ENCODE measurements around the gene CLEC1A.
A peak's percentile ranks its signal among the peaks of the same experiment; 100 is the strongest.

The CLEC1A gene

DNA sequence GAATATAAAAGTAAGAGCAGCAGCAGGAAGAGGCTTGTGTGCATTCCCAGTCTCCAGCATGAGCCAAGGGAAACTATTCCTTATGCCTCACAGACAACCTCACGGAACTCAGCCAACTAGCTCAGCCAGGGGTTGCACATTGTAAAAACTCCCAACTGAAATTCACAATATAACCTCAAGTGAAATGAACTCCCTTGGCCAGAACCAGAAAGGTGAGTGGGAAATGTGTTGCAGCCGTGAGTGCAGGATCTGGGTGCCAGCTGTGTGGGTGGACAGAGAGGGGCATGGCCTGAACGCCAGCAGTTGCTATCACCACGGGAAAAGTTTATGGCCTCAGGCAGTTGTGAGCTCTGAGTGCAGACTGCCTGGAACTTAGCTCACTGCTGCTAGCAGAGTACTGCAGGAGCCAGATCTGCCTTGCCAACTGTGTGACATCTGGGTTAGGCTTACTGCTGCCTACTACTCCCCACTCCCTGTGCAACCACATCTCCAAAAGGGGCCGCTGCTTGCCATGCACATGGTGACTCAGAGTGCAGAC lies 2.3 kb upstream of the CLEC1A start:
- no peak for DNase-seq

DNA sequence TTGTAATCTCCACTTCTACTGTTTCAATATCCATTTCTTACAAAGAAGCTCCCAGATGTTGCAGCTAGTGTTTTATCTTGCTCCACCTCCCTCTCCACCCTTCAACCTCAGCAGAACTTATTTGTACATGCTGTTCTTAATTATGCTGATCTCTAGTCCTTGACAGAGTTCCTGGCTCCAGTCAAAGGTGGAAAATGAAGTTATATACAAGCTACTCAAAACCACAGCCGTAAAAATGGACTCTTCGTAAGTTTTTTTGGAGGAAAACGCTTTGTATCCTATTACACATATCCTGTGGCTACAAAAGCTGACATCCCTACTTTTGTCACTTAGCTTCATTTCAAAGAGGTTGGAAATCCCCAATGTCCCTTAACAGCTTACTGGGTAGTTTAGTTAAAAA lies 1.3 kb downstream of the CLEC1A start:
- no peak for DNase-seq

DNA sequence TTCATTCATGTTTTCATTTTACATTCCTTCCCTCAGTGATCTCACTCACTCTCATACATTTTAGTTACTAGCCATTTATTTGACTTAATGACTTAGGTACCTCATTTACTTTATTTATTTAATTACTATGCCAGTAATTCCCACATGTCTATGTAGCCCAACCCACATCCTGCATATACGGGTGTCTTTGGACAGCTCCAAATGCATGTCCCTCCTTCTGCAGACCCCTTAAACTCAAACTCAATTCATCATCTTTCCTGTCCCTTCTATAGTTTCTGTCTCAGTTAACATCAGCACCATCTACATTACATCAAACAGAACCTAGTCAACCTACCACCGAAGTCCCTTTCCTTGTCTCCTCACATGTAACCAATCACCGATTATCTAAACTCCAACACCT lies 2.8 kb downstream of the CLEC1A start:
- DNase-seq = no peak

DNA sequence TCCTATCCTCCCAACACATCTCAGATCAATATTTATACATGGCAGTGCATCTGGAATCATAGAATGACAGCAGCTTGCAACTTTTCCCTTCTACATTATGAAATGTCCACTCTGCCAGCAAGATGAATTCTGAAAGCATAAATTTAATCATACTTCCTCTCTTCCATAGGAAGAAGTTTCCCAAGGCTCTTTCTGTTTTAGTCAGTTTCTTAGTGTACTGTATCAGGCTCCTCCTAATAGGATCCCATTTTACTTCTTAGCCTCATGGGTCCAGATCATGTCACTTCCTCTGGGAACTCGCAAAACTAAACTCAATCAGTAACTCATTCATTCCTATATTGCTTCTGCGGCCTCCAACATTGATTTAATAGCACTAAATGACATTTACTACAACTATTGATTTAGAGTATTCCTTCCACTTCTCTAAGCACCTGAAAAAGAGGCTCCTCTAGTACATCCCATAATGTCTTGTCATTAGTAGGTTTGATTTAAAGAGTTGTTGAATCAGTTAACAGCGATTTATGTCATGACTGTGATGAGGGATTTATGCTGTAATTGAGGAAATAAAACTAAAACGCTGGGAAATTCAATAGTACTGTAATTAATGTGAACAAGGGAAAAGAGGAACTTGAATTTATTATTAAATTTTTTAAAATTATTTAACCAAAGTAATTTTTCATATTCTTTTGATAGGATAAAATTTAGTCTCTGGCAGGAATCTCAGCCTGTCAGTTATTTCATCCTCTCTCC lies 4.0 kb downstream of the CLEC1A start:
- DNase-seq = no peak

DNA sequence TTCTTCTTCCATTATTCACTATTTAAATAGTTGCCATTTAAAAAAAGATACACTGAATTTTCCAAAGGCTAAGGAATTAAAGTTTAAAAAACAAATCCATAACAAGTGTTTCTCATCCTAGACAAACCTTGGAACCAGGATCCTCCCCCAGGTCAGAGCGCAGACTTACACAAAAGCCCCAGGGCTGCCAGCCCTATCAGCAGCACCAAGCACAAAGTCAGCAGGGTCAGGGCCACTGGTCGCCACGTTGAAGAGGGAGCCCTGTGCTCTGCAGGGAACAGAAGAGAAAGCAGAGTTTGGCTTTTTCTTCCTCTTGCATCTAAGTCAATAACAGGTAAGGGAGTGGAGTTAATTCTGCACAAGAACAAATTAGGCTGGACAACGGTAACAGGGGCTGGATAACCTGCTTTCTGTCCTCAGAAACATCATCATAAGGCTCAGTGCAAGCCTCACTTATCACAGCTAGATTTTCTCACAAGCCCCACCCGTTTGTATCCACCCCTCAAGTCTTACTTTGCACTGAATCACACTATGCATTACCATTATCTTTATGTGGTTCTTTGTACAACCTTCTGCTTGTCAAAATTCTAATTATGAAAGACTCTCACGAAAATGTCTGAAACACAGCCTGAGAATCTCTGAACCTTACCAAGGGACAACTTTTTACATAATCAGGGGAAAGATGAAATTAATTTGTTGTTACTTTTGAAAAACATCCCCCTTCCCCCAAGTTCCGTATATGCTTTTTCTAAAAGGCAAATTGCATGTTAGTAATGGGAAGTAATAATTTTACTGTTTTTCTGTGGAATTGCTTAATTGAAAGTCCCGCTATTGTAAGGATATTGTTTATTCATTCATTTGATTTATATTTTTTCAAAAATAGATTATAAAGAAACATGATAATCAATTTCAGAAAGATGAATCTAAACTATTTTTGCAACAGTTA lies 9.6 kb downstream of the CLEC1A start:
- DNase-seq = no peak

DNA sequence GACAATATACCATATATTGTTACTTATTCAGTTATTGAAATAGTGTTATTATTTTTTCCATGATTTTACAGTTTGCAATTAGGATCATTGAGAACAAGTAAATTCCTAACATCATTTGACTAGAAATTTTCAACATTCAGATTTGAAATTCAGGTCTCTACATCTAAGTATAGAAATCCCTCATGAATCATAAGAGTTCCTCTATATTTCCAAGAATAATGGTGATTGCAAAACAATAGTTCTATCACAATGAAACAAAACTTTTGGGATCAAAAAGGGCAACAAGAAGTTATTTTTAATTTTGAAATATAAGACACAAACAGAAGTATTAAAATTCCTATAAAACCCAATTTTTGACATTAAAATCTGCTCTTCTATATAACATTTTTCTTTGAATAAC lies 10.8 kb downstream of the CLEC1A start:
- DNase-seq = no peak

DNA sequence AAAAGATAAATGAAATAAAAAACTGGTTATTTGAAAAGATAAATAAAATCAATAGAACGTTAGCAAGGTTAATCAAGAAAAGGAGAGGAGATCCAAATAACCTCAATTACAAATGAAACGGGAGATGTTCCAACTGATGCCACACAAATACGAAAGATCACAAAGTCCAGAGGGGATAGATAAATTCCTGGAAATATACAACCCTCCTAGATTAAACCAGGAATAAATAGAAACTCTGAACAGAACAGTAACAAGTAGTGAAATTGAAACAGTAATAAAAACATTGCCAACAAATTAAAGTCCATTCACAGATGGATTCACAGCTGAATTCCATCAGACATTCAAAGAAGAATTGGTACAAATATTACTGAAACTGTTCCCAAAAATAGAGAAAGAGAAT lies 12.4 kb downstream of the CLEC1A start:
- DNase-seq = no peak

DNA sequence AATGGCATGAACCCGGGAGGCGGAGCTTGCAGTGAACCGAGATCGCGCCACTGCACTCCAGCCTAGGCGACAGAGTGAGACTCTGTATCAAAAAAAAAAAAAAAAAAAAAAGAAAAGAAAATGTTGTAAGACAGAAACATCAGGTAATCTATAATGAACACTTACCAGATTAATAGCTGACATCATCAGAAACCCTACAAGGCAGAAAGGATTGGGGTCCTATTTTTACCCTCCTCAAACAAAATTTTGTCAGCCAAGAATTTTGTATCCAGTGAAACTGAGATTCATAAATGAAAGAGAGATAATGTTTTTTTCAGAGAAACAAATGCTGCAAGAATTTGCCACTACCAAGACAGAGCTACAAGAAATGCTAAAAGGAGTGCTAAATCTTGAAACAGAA lies 14.1 kb downstream of the CLEC1A start:
- DNase-seq = no peak

DNA sequence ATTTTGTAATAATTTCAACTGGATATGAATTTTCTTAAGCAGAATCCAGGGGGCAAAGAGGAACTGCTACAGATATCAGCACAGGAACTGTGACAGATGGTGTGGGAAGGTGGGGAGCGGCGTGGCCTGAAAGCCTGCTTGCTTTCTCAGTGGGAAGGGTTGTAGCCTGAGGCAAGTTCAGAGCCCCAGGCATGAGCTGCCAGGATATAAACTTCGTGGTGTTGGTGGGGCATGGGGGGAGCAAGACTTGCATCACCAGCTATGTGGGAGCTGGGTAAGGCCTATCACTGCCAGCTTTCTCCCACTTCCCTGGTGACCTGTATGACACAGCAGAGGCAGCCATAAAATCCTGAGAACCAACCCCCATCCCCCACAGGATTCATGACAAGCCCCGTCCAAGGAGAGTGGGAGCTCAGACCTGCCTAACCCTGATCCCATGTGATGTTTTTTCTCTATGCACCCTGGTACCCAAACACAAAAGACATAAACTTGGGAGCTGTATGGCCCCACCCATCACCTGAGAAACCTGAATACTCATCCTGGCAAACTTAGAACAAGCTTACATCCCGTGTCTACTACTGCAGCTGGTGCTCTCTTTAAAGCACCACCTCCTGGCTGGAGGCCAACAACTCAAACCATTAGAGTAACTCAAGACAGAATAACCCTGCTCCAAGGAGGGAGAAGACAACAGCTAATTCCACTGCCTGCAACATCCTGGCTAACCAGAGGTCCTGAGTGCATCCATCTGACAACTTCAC lies 16.5 kb downstream of the CLEC1A start:
- no peak for DNase-seq

DNA sequence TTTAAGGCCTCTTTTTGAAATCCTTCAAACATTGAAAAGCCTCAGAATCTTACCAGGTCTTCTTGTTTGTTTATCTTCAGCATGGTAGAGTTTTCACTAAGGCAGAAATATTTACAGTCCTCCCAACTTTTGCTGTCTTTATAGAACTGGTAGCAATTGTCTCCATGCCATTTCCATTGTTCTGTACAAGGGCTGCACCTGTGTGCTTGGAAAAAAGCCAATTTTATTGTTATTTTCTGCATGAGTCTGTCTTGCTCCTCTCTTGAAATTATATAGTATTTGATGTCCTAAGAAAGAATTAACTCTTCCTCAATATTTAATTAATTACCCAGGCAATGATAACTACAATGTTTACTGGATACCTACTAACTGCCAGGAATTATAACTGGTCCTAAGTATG lies 23.3 kb downstream of the CLEC1A start:
- no peak for DNase-seq

DNA sequence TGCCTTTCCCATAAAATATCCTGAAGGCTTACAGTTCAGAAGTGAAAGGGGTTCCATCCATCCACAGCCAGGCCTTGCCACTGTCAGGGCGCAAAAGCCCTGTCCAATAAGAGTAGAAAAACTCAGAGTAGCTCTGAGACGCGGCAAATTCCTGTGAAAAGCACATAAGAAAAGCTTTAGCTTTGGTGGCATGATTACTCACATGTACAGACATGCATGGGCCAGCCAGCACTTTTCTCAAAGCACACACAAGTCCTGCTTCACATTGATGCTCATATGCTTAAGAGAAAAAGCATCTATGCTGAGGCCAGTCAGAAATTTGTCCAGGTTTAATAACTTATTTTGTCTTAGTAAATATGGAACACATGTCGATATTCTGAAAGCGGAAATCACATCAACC lies 25.5 kb downstream of the CLEC1A start:
- DNase-seq = no peak

DNA sequence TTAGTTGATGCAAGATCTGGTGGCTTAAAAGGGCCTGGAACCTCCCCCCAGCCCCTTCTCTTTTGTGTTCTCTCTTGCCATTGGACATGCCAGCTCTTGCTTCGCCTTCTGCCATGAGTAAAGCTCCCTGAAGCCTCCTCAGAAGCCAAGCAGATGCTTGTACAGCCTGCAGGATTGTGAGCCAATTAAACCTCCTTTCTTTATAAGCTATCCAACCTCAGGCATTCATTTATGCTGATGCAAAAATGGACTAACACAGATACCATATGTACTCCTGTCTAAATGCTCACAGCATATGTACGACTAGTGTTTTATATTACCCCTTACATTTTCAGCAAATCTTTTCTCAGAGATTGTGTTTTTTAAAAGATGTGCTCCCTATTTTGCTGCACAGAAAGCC lies 26.7 kb downstream of the CLEC1A start:
- no peak for DNase-seq

DNA sequence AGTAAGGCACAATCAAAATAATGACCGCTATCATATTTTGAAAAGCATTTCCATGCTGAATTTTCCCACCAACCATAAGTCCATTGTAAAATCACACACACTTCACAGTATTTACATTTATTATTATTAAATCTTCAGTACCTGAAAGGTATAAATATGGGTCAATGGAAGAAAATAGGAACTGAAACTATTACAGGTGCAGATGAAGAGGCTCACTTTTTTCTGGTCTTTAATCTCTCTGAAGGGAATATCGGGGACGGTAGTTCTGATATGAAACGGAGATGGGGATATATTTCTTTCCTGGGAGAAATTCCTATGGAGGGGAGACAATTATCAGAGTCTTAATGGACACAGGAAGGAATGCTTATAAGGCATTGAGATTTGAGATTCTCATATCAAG lies 28.4 kb downstream of the CLEC1A start:
- no peak for DNase-seq

DNA sequence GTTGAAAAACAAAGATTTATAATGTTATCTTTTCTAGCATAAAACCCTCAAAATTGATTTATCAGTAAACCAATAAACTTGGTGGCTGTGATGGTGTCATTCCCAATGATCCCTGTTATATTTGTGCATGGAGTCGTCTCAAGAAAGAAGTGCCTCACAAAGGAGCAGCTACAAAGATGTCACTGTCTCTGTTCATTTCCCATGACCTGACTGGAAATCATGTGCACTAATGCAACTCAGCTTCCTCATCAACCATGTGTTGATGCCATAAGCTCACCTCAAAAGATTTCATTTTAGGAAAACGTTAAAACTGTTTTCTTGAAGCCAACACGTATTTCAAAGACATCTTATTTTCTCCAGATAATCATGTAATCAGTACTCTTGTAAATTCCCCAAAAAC lies 28.8 kb downstream of the CLEC1A start:
- no peak for DNase-seq

DNA sequence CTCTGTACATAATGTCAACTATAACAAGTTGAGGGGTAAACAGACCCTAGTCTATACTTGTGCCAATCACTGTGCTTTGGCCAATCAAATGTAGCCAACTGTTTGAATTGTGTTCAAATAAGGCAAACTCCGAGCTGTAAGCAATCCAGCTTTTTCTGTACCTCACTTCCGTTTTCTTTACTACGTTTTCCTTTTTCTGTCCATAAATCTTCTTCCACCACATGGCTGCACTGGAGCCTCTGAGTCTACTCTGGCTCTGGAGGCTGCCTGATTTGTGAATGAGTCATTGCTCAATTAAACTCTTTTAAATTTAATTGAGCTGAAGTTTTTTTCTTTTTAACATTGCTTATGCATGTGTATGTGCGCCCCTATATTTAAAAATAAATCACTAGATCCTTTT lies 29.7 kb downstream of the CLEC1A start:
- DNase-seq = peak; percentile 28

DNA sequence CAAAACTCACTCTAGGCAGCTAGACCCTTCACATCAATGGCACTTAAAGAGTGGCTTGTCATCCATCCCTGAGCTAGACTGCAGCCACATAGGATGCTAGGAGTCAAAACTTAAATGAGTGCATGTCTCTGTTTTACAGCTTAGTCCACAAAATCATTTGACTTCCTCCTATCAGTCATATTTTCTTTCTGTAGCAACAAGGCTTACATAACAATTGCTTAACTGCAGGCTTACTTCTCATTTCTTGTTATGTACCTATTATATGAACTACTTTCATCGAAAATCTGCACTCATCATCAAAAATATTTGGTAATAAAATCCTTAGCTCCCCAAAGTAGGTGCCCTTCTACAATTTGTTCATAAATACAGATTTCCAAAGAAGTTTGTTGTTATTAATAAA lies 30.1 kb downstream of the CLEC1A start:
- peak; percentile 85 for DNase-seq

DNA sequence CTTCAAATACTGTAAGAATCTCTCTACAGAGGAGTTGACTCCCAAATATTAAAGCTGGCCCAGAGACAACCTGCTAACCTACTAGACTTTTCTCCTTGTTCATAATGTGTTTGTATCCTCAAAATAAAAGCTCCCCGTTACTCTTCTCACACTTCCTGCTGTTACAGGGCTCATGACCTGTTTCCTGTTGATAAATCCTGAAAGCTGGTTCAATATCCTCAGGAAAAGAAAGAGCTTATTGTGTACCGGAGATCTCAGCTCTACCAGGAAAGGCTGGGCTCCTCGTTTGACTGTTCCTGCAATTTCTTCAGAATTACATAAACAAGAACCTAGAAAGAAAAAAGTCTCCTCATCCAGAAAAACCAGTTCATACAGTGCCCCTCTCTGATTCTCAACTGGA lies 30.8 kb downstream of the CLEC1A start:
- DNase-seq = no peak

DNA sequence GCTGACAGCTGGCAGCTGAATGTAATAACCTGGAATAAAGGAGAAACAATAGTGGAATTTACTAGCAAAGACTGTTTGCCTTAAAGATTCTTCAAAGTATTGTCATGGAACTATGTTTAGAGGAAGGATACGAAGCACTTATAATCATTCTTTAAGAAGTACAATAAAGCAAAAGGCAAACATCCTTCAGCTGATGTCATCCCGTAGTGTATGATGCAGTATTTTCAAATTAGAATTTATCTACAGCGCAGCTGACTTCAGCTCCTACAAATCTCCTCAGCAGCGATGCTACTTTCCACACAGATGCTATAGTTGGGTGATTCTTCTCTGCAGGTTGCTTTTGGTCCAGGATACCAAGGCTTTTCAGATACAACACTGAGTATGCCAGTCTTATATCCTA lies 31.5 kb downstream of the CLEC1A start:
- no peak for DNase-seq

DNA sequence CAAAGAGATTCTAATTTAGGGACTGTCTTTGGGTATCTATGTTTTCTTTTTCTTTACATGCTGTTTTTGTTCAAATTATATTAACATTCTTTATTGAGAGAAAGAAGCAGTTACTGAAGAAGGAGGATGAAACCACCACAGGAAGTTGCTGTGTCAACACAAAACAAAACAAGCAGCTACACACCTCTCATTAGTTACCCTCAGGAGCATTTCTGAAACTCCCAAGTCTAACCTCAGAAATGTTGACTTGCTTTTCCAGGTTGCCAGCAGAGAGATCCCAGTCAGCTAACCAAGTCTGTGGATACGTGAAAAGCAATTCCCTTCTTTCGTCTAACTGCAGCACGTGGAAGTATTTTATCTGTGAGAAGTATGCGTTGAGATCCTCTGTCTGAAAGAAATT lies 33.5 kb downstream of the CLEC1A start:
- DNase-seq = no peak

DNA sequence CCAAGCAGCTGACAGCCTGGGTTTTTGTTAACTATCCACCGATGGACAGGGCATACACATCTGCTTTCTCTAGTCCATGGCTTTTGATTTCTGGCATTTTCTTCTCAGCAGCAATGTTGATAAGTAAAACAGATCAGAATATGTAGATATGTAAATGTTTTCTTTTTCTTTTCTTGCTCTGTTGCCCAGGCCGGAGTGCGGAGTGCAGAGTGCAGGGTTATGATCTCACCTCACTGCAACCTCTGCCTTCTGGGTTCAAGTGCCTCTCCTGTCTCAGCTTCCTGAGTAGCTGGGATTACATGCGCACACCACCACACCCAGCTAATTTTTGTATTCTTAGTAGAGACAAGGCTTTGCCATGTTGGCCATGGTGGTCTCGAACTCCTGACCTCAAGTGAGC lies 40.4 kb downstream of the CLEC1A start:
- DNase-seq = no peak

DNA sequence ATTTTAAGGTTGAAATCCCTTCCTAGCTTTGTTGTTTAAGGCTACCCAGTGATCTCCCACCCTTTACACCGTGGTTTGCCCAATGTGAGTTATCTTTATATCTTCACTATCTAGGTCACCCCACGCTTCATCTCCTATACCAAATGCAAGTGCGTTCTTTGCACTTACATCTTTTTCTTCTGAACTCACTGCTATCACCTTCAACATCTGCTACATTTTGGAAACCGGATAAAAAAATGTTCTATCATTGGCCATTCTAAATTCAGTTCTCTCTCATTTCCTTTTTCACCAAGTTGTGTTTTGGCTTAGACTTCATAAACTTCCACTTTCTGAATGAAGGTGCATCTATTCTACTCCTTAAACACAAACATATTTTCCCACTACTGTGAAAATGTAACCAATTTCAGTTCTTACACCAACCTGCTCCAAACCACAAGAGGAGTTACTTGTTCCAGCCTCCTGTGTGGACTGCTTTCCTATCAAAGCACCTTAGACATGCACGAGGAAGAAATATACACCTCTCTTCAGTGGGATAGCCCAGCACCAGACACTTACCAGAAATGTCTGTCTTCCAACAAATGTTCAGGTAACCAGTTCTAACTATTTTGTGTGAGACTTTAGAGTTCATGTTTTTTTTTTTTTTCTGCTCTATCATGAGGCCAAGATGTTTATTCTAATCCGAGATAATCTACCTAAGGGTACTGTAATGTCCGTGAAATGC lies 46.4 kb downstream of the CLEC1A start:
- no peak for DNase-seq

DNA sequence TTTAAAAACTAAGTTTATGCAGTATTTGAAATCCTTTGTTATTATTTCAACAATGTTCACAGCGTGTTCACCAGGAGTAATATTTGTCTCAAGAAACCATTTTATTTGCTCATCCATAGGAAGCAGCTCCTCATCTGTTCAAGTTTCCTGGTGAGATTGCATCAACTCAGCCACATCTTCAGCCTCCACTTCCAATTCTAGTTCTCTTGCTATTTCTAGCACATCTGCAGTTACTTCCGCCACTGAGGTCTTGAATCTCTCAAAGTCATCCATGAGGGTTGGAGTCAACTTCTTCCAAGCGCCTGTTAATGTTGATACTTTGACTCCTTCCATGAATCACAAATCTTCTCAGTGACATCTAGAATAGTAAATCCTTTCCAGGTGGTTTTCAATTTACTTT lies 50.3 kb downstream of the CLEC1A start:
- no peak for DNase-seq

DNA sequence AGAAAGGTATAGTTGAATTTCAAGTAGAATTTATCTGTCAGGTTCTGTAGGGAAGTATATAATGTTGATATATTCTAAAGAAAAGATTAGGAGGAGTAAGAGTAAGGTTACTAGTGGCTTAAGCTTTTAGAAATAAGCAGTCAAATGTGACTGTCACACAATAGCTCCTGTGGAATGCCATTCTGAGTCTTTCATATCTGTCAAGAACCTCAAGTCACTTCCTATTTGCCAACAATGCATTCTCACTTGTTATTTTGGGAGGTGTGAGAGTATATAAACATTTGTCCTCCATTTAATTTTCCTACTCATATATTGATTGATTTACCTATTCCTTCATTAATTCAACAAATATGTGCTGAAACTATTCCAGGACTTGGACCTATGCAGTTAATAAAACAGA lies 56.6 kb downstream of the CLEC1A start:
- DNase-seq = no peak
